Hepatocyte (in vitro differentiated cells): Measurements from ENCODE around the gene GTF2E1.

Experiments used
- EZH2 ChIP-seq: fragments of 200-600 bp; sonication (generic); IDR thresholded peaks from 2 replicates; pipeline ENCODE4 v1.6.1; 2016; ENCODE audit warnings: antibody characterized with exemption, mild to moderate bottlenecking, borderline replicate concordance
- EZH2phosphoT487 ChIP-seq: fragments of 200-600 bp; sonication (generic); IDR thresholded peaks from one replicate; pipeline ENCODE4 v1.6.1; 2018; ENCODE audit warnings: antibody characterized with exemption, mild to moderate bottlenecking, low read depth, moderate library complexity; ENCODE audit not compliant: unreplicated experiment, severe bottlenecking
- TF ChIP-seq, protein P1 (sequence below): fragments of 200-600 bp; sonication (generic); IDR thresholded peaks from 2 replicates; pipeline ENCODE4 v1.5.1; 2016; ENCODE audit warnings: antibody characterized with exemption, mild to moderate bottlenecking; ENCODE audit not compliant: poor library complexity

DNA sequence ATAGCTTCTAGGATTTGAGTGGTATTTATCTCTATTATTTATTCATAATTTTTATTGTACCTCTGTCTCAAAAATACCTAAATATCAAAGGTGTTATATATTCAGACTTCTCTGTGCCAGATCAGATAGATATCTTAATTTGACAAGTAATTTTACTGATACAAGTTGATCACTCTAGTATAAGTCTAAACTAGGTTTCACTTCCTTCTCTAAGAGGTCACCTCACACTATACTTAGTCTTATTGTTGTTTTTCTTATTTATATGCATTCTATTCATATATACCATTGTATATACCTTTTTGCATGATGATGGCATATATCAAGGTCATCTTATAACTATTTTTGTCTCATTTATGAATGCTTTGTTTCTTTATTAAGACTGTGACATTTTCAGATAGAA is 34.1 kb upstream of the GTF2E1 start:
- TF ChIP-seq, protein P1, sequence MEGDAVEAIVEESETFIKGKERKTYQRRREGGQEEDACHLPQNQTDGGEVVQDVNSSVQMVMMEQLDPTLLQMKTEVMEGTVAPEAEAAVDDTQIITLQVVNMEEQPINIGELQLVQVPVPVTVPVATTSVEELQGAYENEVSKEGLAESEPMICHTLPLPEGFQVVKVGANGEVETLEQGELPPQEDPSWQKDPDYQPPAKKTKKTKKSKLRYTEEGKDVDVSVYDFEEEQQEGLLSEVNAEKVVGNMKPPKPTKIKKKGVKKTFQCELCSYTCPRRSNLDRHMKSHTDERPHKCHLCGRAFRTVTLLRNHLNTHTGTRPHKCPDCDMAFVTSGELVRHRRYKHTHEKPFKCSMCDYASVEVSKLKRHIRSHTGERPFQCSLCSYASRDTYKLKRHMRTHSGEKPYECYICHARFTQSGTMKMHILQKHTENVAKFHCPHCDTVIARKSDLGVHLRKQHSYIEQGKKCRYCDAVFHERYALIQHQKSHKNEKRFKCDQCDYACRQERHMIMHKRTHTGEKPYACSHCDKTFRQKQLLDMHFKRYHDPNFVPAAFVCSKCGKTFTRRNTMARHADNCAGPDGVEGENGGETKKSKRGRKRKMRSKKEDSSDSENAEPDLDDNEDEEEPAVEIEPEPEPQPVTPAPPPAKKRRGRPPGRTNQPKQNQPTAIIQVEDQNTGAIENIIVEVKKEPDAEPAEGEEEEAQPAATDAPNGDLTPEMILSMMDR, result no peak
- TF ChIP-seq EZH2phosphoT487, result no peak
- TF ChIP-seq EZH2, result no peak
